Measurements from ENCODE around the gene WDR6.

The WDR6 gene

GRCh38 chr3:48993834-48994233 lies 13.4 kb upstream of the WDR6 start:
- no peak overlapping the region for H3K4me3 ChIP-seq (ENCODE audit: low read length)
- no peak for DNase-seq (ENCODE audit: low read depth)
- no peak for TF ChIP-seq CTCF (conservative IDR thresholded peaks at IDR 0.05; ENCODE audit: low read depth, low read length)

- DNase-seq (ENCODE audit: low read depth), result no peak
- no peak for TF ChIP-seq CTCF (conservative IDR thresholded peaks at IDR 0.05; ENCODE audit: low read depth, low read length)
- no peak overlapping the region for H3K4me3 ChIP-seq (ENCODE audit: low read length)
These were observed 10.6 kb upstream of the WDR6 start for GRCh38 chr3:48996640-48997039.

- DNase-seq (ENCODE audit: low read depth), result no peak
- peak; percentile 10 for TF ChIP-seq CTCF (conservative IDR thresholded peaks at IDR 0.05; ENCODE audit: low read depth, low read length)
- H3K4me3 ChIP-seq (ENCODE audit: low read length), result no peak overlapping the region
These were observed 10.0 kb upstream of the WDR6 start for GRCh38 chr3:48997102-48997635.

GRCh38 chr3:48997714-48998637 lies 9.2 kb upstream of the WDR6 start:
- H3K4me3 ChIP-seq (ENCODE audit: low read length), result no peak overlapping the region
- TF ChIP-seq CTCF (conservative IDR thresholded peaks at IDR 0.05; ENCODE audit: low read depth, low read length), result no peak
- no peak for DNase-seq (ENCODE audit: low read depth)

GRCh38 chr3:48999085-48999858 lies 7.9 kb upstream of the WDR6 start:
- H3K4me3 ChIP-seq (ENCODE audit: low read length), result no peak overlapping the region
- no peak for TF ChIP-seq CTCF (conservative IDR thresholded peaks at IDR 0.05; ENCODE audit: low read depth, low read length)
- no peak for DNase-seq (ENCODE audit: low read depth)

GRCh38 chr3:49001155-49001554 lies 6.0 kb upstream of the WDR6 start:
- H3K4me3 ChIP-seq (ENCODE audit: low read length), result no peak overlapping the region
- no peak for TF ChIP-seq CTCF (conservative IDR thresholded peaks at IDR 0.05; ENCODE audit: low read depth, low read length)
- no peak for DNase-seq (ENCODE audit: low read depth)

All from retinal pigment epithelial cell (primary cell).